ENCODE data around the gene PLEKHA8.

The PLEKHA8 gene

GRCh38 chr7:30114536-30115238 is 86.5 kb downstream of the PLEKHA8 start:
- no peak for DNase-seq

DNA sequence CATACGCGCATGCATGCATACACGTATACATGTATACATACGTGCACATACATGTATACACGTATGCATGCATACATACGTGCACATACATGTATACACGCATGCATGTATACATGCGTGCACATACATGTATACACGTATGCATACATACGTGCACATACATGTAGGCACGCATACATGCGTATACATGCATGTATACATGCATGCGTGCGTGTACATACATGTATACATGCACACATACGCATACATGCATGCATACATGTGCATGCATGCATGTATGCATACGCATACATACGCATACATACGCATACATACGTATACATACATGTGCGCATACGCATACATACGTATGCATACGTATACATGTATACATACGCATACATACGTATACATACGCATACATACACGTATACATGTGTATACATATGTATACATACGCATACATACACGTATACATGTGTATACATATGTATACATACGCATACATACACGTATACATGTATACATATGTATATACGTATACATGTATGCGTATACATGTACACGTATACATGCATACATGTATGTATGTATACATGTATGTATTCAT is 87.6 kb downstream of the PLEKHA8 start:
- no peak for DNase-seq

DNA sequence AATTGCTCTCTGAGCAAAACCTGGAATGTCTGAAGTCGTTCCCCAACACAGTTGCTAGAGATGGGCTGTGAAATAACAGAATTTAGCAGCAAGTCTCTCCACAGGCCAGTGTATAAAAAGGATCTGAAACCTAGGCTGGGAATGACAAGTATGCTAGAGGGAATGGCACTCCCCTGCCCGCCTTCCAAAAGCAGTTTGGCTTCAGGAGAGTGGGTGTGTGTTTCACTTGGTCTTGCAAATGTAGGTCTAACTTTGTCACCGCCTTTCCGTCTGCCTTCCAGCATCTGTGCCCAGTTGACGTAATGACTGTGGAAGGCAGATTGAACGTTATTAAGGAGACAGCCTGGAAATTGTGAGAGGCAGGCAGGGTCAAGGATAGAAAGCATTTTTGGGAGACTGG is 88.6 kb downstream of the PLEKHA8 start:
- DNase-seq = no peak

DNA sequence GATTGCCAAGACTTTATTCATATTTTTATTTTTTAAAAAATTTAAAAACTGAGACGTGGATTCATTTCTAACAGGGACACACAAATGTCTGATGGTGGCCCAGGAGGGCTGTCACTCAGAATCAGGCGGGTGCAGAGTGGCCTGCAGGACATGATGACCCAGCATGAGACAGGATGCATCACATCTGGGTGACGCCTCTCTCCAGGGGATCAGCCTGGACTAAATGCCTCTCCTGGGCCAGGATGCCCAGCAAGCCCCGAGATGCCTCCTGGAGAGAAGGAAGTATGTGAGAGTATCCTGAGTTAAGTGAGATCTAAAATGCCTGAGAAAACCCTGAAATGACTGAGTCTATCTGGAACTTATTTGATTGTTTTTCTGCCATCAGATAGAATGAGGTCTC is 89.7 kb downstream of the PLEKHA8 start:
- DNase-seq = no peak

DNA sequence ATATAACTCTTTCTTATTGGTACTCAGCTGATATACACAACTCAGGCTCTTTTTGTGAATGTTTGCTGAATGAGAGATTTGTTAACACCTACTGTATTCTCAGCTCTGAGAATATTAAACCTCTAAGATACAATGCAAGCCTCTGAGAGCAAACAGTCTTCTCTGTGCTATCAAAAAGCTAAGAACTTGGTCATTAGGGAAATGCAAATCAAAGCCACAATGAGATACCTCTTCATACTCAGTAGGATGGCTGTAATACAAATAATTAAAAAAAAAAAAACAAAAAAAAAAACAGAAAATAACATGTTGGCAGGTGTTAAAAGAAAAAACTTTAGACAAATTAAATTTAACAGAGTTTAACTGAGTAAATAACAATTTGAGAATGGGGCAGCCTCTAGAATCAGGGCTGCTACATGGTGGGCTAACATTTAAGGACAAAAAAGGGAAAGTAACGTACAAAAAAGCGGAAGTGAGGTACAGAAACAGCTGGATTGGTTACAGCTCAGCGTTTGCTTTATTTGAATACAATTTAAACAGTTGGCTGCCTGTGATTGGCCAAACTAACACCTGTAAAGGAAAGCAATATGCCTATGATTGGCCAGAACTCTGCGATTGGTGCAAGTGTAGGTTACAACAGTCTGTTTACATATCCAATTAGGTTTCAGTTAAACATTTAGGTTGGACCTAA is 91.8 kb downstream of the PLEKHA8 start:
- no peak for DNase-seq

GRCh38 chr7:30133736-30134610 is 105.8 kb downstream of the PLEKHA8 start:
- no peak for DNase-seq

- peak; percentile 82 for DNase-seq
Observed at GRCh38 chr7:30134611-30135300, 106.5 kb downstream of the PLEKHA8 start, which contains the start of gene MTURN. MTURN (plus strand) TSS chr7:30134986; CDS start chr7:30135137, 151 bp downstream.

DNA sequence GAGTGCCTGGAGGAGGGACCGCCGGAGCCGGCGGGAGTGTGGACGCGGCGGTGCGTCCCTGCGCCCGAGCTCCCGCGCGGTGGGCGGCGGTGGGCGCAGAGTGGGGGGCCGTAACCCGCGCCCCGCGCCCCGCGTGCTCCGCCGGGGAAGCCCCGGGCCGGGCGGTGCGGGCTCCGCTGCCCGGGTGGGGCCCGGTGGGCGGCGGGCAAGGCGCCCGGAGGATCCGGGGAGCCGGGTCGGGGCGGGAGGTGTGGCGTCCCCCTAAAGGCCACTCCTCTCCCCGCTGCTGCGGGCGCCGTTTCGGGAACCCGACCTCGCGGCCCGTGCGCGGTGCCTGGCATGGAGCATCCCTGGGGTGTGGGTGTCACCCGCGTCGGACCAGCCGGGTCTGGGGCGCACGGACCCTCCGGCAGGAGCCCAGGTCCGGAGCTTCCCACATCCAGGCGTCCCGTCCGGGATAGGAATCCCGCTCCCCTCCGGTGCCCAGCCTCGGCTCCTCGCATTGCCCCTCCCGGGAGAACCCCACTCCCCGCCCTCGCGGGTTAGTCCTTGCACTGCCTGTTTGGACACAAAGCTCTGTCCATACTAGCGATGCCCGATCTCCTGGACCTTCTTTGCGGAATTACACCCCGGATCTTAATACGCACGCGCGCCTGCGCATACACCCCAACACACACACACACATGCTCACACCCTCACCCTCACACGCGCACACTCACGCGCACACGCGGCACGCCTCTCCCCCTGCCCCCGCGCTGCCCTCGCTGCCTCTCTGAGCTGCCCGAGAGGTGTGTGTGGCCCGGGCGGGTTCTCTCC is 107.3 kb downstream of the PLEKHA8 start:
- peak; percentile 35 for DNase-seq

DNA sequence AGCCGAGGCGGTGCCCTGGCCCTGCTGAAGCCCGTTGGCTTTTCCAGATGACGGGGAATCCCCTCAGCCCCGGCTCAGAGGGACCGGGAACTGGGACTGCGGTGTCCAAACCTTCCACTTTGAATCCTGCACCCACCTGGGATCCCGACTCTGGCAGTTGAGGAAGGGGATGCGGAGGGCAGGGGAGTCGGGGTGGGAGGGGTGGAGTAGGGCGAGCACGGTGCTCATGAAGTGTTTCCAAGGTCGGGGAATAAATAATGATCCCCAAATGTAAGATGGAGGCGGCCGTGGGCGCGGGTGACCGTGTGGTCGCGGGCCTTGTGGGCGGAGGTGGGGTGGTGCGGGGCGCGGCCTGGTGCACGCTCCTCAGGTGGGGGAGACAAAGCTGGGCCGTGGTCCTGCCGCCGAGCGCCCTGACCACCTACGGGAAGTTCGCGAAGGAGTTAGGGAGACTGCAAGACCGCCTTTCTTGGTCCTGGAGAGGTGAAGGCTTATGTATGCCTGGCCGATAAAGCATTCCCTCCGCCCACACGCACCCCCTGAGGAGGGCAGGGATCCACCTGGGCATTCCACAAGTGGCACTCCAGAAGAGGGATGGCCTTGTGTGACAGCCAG is 108.0 kb downstream of the PLEKHA8 start:
- DNase-seq = no peak

GRCh38 chr7:30136743-30137485 is 108.7 kb downstream of the PLEKHA8 start:
- no peak for DNase-seq

DNA sequence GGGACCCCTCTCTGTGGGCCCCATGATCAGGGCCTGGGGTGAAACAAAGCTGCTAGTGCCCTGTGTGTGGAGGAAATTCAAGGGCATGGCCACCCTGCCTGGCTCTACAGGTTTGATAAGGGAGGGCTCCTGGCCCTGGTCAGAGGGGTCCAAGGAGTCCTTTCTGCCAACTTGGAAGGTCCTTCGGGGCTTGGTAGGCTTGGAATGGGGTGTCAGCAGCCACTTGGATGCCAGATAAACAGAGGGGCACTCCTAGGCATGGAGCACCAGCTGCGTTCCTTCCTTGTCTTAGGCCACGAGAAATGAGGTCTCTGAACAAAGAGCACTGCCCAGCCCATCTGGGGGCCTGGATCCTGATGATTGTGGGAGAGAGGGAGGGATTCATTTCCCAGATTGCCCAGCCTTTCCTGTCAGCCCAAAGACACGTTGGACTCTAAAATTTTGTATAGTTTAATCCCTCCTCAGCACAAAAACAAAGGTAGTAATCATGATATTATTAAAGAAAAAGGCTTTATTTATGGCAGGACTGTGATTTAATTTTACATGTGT is 111.7 kb downstream of the PLEKHA8 start:
- DNase-seq = no peak

GRCh38 chr7:30140456-30140855 is 112.2 kb downstream of the PLEKHA8 start:
- DNase-seq = no peak

- DNase-seq = no peak
Observed at GRCh38 chr7:30142710-30143109, 114.5 kb downstream of the PLEKHA8 start.

GRCh38 chr7:30143748-30144251 is 115.6 kb downstream of the PLEKHA8 start:
- no peak for DNase-seq

- DNase-seq = no peak
Observed at GRCh38 chr7:30144657-30145306, 116.6 kb downstream of the PLEKHA8 start.

GRCh38 chr7:30145426-30145970 is 117.3 kb downstream of the PLEKHA8 start:
- DNase-seq = no peak

- no peak for DNase-seq
Observed at GRCh38 chr7:30146127-30146612, 118.0 kb downstream of the PLEKHA8 start.

DNA sequence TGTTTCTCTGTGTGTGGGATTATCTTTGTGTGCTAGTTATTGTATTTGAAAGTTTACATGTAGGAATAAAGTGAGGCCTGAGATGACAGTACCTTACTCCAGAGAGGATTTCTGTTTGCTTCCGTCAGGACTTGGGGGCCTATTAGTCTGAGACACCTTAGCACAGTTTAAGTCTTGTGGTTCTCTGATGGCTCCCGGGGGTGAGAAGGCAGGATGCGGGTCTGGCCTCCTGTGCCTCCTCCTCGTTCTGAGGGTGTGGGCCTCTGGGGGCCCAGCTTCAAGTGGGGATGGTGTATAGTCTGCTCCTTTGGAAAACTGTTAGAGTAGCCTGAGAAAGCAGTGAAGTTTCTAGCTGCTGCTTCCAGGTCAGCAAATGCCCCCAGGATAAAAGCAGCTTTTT is 119.0 kb downstream of the PLEKHA8 start:
- no peak for DNase-seq

DNA sequence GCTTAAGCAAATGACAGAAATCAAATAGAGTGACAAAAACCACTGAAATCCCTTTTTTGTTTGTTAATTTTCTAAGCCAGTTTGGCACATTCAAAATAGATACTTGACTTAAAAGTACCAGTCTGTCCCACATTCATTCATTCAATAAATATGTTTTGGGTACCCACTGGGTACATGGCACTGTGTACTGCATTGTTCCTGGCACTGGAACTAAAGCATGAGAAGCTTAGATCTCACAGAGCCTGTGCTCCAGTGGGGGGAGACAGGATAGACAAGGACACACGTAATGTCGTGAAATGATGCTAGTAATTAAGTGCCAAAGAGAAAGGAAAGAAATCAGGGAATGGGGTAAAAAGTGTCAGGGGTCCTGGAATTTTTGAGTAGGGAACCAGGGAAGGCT is 119.6 kb downstream of the PLEKHA8 start:
- DNase-seq = no peak

Measured in stimulated activated naive CD4-positive, alpha-beta T cell treated with Interleukin-2 at 50 U/mL for 16 hours (primary cell).